Measurements from ENCODE around the gene LOXL3. TPM values are rescaled to one million over a fixed set of nuclear protein-coding genes. Genes with fewer than 3 reads are reported as not detected.

LOXL3 gene
- total RNA-seq, 1 donor from 2014 or later, result 112 TPM

GRCh38 chr2:74513605-74514367 is 40.0 kb downstream of the LOXL3 start:
- H3K36me3 Mint-ChIP-seq (ENCODE audit: low read depth), result no peaks in the 10 kb centered on the region
- no peak overlapping the region for H3K4me3 Mint-ChIP-seq (ENCODE audit: unreplicated experiment)
- peak; percentile 69 for DNase-seq (ENCODE audit: low spot score)
- no peak overlapping the region for H3K27ac Mint-ChIP-seq (ENCODE audit: unreplicated experiment)
- H3K4me1 Mint-ChIP-seq (ENCODE audit: low read depth), result peaks cover 7% of the 10 kb centered on the region
- H3K9me3 Mint-ChIP-seq (ENCODE audit: low read depth), result no peaks in the 10 kb centered on the region
- peaks cover 66% of the 10 kb centered on the region for H3K27me3 Mint-ChIP-seq (ENCODE audit: low read depth)
- no peak for TF ChIP-seq CTCF (IDR thresholded peaks at IDR 0.05)

GRCh38 chr2:74512744-74513604 is 40.8 kb downstream of the LOXL3 start:
- no peak overlapping the region for H3K4me3 Mint-ChIP-seq (ENCODE audit: unreplicated experiment)
- peak; percentile 66 for DNase-seq (ENCODE audit: low spot score)

GRCh38 chr2:74511104-74511989 is 42.4 kb downstream of the LOXL3 start:
- Mint-ChIP-seq H3K27me3 (ENCODE audit: low read depth) (peaks cover 48% of the 10 kb centered on the region), H3K36me3 (ENCODE audit: low read depth) (peaks cover 6% of the 10 kb centered on the region), H3K27ac (ENCODE audit: unreplicated experiment) (no peak overlapping the region), H3K4me1 (ENCODE audit: low read depth) (peaks cover 21% of the 10 kb centered on the region), H3K9me3 (ENCODE audit: low read depth) (no peaks in the 10 kb centered on the region), H3K4me3 (ENCODE audit: unreplicated experiment) (no peak overlapping the region)
- no peak for TF ChIP-seq CTCF (IDR thresholded peaks at IDR 0.05)
- DNase-seq (ENCODE audit: low spot score), result no peak

More at GRCh38 chr2:74512744-74513604, 40.8 kb downstream of the LOXL3 start:
- peaks cover 13% of the 10 kb centered on the region for H3K4me1 Mint-ChIP-seq (ENCODE audit: low read depth)
- no peak for TF ChIP-seq CTCF (IDR thresholded peaks at IDR 0.05)
- peaks cover 1% of the 10 kb centered on the region for H3K36me3 Mint-ChIP-seq (ENCODE audit: low read depth)
- H3K27ac Mint-ChIP-seq (ENCODE audit: unreplicated experiment), result no peak overlapping the region
- peaks cover 63% of the 10 kb centered on the region for H3K27me3 Mint-ChIP-seq (ENCODE audit: low read depth)
- no peaks in the 10 kb centered on the region for H3K9me3 Mint-ChIP-seq (ENCODE audit: low read depth)

GRCh38 chr2:74510272-74510671 is 43.5 kb downstream of the LOXL3 start:
- TF ChIP-seq CTCF (IDR thresholded peaks at IDR 0.05), result no peak
- Mint-ChIP-seq H3K36me3 (ENCODE audit: low read depth) (peaks cover 6% of the 10 kb centered on the region), H3K4me1 (ENCODE audit: low read depth) (peaks cover 28% of the 10 kb centered on the region), H3K27ac (ENCODE audit: unreplicated experiment) (no peak overlapping the region), H3K4me3 (ENCODE audit: unreplicated experiment) (no peak overlapping the region), H3K9me3 (ENCODE audit: low read depth) (no peaks in the 10 kb centered on the region), H3K27me3 (ENCODE audit: low read depth) (peaks cover 45% of the 10 kb centered on the region)
- DNase-seq (ENCODE audit: low spot score), result no peak
